ENCODE results near the gene AHCYL2.
"Not testable (repeated sequence)": the region's sequence is repeated elsewhere in the genome, so short reads cannot be mapped to it uniquely, and the experiment has no call there.

The AHCYL2 gene

DNA sequence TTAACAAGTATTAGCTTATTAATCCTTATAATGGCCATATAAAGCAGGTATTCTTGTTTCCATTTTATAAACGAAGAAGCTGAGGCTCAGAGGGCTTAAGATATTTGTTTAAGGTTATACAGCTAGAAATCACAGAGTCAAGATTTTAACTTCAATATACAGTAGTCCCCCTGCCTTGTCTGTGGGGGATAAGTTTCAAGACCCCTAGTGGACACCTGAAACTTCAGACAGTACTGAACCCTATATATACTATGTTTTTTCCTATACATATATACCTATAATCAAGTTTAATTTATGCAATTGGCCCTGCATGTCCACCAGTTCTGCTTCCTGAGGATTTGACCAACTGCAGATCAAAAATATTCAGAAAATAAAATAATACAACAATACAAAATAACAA, 165.0 kb downstream of the AHCYL2 start:
- Mint-ChIP-seq H3K27me3 (ENCODE audit: low read depth) (no peaks in the 10 kb centered on the region), H3K4me3 (no peak overlapping the region), H3K4me1 (ENCODE audit: low read depth) (peaks cover 4% of the 10 kb centered on the region), H3K9me3 (no peaks in the 10 kb centered on the region), H3K27ac (no peak overlapping the region), H3K36me3 (ENCODE audit: low read depth) (no peaks in the 10 kb centered on the region)
- DNase-seq (ENCODE audit: low spot score), result no peak

DNA sequence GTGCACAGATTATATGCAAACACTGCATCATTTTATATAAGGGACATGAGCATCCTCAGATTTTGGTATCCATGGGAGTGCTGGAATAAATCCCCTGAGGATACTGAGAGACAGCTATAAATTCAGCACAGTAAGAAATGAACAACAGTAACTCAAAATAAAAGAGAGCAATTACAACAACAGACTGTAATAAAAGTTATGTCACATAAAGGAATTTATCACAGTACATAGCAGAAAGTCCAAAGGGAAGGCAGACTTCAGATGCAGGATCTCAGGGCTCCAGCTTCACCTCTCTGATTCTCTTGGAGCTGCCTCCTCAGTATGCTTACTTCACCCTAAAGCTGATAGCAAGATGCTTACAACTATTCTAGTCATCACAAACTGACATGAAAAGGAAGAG, 165.5 kb downstream of the AHCYL2 start:
- H3K27me3 Mint-ChIP-seq (ENCODE audit: low read depth), result no peaks in the 10 kb centered on the region
- no peak for DNase-seq (ENCODE audit: low spot score)
- peaks cover 4% of the 10 kb centered on the region for H3K4me1 Mint-ChIP-seq (ENCODE audit: low read depth)
- no peaks in the 10 kb centered on the region for H3K9me3 Mint-ChIP-seq
- no peak overlapping the region for H3K27ac Mint-ChIP-seq
- no peak overlapping the region for H3K4me3 Mint-ChIP-seq
- H3K36me3 Mint-ChIP-seq (ENCODE audit: low read depth), result no peaks in the 10 kb centered on the region

GRCh38 chr7:129391546-129392171, 166.8 kb downstream of the AHCYL2 start:
- Mint-ChIP-seq H3K4me3 (no peak overlapping the region), H3K4me1 (ENCODE audit: low read depth) (no peaks in the 10 kb centered on the region), H3K36me3 (ENCODE audit: low read depth) (no peaks in the 10 kb centered on the region), H3K27ac (no peak overlapping the region), H3K27me3 (ENCODE audit: low read depth) (no peaks in the 10 kb centered on the region), H3K9me3 (no peaks in the 10 kb centered on the region)
- no peak for DNase-seq (ENCODE audit: low spot score)

DNA sequence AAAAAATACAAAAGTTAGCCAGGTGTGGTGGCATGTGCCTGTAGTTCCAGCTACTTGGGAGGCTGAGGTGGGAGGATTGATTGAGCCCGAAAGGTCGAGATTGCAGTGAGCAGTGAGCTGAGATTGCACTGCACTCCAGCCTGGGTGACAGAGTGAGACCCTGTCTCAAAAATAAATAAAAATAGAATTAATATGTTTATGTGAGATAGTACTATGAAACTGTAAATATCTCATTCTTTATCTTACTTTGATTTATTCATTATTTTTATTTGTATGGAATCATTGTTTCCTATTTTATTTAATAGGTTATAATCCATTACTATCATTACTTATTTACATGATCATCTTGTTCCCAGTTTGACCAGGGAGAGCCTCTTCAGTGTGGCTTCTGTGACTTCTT, 168.4 kb downstream of the AHCYL2 start:
- no peak for DNase-seq (ENCODE audit: low spot score)
- Mint-ChIP-seq H3K9me3 (no peaks in the 10 kb centered on the region), H3K36me3 (ENCODE audit: low read depth) (no peaks in the 10 kb centered on the region), H3K4me1 (ENCODE audit: low read depth) (no peaks in the 10 kb centered on the region), H3K27ac (no peak overlapping the region), H3K4me3 (no peak overlapping the region), H3K27me3 (ENCODE audit: low read depth) (no peaks in the 10 kb centered on the region)

GRCh38 chr7:129394101-129394500, 169.3 kb downstream of the AHCYL2 start:
- no peaks in the 10 kb centered on the region for H3K9me3 Mint-ChIP-seq
- no peak overlapping the region for H3K27ac Mint-ChIP-seq
- H3K27me3 Mint-ChIP-seq (ENCODE audit: low read depth), result no peaks in the 10 kb centered on the region
- H3K4me3 Mint-ChIP-seq, result no peak overlapping the region
- no peaks in the 10 kb centered on the region for H3K36me3 Mint-ChIP-seq (ENCODE audit: low read depth)
- DNase-seq (ENCODE audit: low spot score), result no peak
- no peaks in the 10 kb centered on the region for H3K4me1 Mint-ChIP-seq (ENCODE audit: low read depth)

DNA sequence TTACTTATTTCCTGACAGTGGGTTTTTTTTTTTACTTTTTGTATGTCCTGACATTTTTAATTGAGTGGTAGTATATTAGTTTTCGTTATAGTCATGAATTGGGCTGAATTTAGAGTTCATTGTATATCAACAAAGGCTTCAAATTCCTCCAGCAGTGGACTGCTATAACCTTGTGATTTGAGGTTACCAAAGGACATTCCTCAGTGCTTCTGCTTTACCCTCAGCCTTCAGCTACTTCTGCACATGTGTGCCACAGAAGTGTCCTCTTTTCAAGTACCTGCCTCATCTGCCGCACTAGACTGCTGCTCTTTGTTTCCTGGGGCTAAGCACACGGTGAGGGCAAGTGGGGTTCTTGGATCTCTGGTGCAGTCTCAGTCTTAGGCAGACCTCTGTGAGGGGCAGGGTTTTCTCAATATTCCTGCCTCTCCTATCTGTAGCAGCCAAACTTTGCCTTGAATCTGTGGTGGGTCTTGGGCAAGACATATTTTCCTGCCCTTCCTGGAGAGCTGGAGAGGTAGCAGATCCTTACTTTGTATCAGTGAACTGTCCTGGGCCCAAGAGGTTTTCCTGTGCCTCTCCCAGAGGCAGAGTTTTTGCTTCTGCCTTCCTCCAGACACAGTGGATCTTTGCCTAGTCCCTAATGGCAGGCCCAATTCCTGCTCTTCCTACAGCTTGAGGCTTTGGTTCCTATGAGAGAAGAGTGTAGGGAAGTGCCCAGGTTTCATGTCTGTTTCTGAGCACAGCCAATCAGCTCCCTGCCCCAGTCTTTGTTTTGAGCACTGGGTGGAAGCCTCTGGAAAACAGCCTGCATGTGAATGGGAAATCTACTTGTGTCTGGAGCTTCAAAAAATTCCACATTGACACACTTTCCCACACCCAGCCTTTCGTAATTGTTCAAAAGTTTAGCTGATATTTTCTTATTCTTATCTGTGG, 170.4 kb downstream of the AHCYL2 start:
- Mint-ChIP-seq H3K27me3 (ENCODE audit: low read depth) (no peaks in the 10 kb centered on the region), H3K36me3 (ENCODE audit: low read depth) (no peaks in the 10 kb centered on the region), H3K9me3 (no peaks in the 10 kb centered on the region), H3K27ac (no peak overlapping the region), H3K4me1 (ENCODE audit: low read depth) (no peaks in the 10 kb centered on the region), H3K4me3 (no peak overlapping the region)
- DNase-seq (ENCODE audit: low spot score), result no peak

- H3K27ac Mint-ChIP-seq, result no peak overlapping the region
Observed at GRCh38 chr7:129401228-129401966, 176.6 kb downstream of the AHCYL2 start.

GRCh38 chr7:129401967-129402860, 177.4 kb downstream of the AHCYL2 start:
- peak; percentile 7 for DNase-seq (ENCODE audit: low spot score)
- peaks cover 6% of the 10 kb centered on the region for H3K36me3 Mint-ChIP-seq (ENCODE audit: low read depth)
- no peak overlapping the region for H3K4me3 Mint-ChIP-seq

More at GRCh38 chr7:129401228-129401966, 176.6 kb downstream of the AHCYL2 start:
- Mint-ChIP-seq H3K4me1 (ENCODE audit: low read depth) (peaks cover 8% of the 10 kb centered on the region), H3K36me3 (ENCODE audit: low read depth) (peaks cover 6% of the 10 kb centered on the region), H3K4me3 (no peak overlapping the region), H3K27me3 (ENCODE audit: low read depth) (no peaks in the 10 kb centered on the region), H3K9me3 (no peaks in the 10 kb centered on the region)
- no peak for DNase-seq (ENCODE audit: low spot score)

GRCh38 chr7:129405527-129405926, 180.7 kb downstream of the AHCYL2 start:
- Mint-ChIP-seq H3K4me3 (no peak overlapping the region), H3K36me3 (ENCODE audit: low read depth) (peaks cover 18% of the 10 kb centered on the region), H3K9me3 (no peaks in the 10 kb centered on the region), H3K4me1 (ENCODE audit: low read depth) (peaks cover 8% of the 10 kb centered on the region), H3K27me3 (ENCODE audit: low read depth) (no peaks in the 10 kb centered on the region), H3K27ac (peak overlapping the region; percentile 8)
- DNase-seq (ENCODE audit: low spot score), result no peak

More at GRCh38 chr7:129401967-129402860, 177.4 kb downstream of the AHCYL2 start:
- H3K27ac Mint-ChIP-seq, result no peak overlapping the region
- no peaks in the 10 kb centered on the region for H3K27me3 Mint-ChIP-seq (ENCODE audit: low read depth)
- peaks cover 8% of the 10 kb centered on the region for H3K4me1 Mint-ChIP-seq (ENCODE audit: low read depth)
- H3K9me3 Mint-ChIP-seq, result no peaks in the 10 kb centered on the region

DNA sequence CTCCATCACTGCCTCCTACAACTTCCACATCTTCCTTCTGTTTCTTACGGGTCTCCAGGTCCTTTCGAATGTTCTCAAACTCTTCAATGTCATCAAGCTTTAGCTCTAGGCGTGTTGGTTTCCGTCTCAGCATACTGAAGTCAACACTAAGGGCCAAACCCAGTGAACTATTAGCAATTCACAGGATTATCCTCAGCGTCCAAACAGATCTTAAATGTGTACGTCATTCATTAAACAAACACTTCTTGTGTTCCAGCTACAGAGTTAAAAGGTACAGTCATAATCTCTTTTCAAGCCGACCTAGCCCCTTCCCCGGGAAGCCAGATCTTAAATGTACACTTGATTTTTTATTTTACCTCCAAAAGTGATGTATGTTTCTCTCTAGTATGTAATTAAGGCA, 185.4 kb downstream of the AHCYL2 start:
- not testable (repeated sequence) for H3K4me3 Mint-ChIP-seq; H3K27ac Mint-ChIP-seq; DNase-seq (ENCODE audit: low spot score); H3K9me3 Mint-ChIP-seq; H3K4me1 Mint-ChIP-seq (ENCODE audit: low read depth); H3K27me3 Mint-ChIP-seq (ENCODE audit: low read depth)
- H3K36me3 Mint-ChIP-seq (ENCODE audit: low read depth), result peaks cover 30% of the 10 kb centered on the region

DNA sequence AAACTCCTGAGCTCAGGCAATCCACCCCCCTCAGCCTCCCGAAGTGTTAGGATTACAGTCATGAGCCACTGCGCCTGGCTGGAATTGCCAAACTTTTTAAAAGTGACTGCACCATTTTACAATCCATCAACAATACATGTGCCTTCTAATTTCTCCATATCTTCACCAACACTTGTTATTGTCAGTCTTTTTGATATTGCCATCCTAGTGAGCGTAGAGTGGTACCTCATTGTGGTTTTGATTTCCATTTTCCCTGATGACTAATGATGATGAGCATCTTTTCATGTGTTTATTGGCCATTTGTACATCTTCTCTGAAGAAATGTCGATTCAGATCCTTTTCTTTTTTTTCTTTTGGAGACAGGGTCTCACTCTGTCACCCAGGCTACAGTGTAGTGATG, 187.7 kb downstream of the AHCYL2 start:
- peaks cover 29% of the 10 kb centered on the region for H3K36me3 Mint-ChIP-seq (ENCODE audit: low read depth)
- no peak for DNase-seq (ENCODE audit: low spot score)
- H3K27me3 Mint-ChIP-seq (ENCODE audit: low read depth), result no peaks in the 10 kb centered on the region
- no peak overlapping the region for H3K27ac Mint-ChIP-seq
- H3K4me1 Mint-ChIP-seq (ENCODE audit: low read depth), result no peaks in the 10 kb centered on the region
- H3K9me3 Mint-ChIP-seq, result peaks cover 8% of the 10 kb centered on the region
- no peak overlapping the region for H3K4me3 Mint-ChIP-seq

GRCh38 chr7:129417073-129417472, 192.2 kb downstream of the AHCYL2 start:
- Mint-ChIP-seq H3K4me3 (no peak overlapping the region), H3K4me1 (ENCODE audit: low read depth) (no peaks in the 10 kb centered on the region), H3K9me3 (peaks cover 8% of the 10 kb centered on the region), H3K27me3 (ENCODE audit: low read depth) (no peaks in the 10 kb centered on the region), H3K27ac (no peak overlapping the region), H3K36me3 (ENCODE audit: low read depth) (peaks cover 13% of the 10 kb centered on the region)
- no peak for DNase-seq (ENCODE audit: low spot score)

GRCh38 chr7:129421717-129422250, 197.0 kb downstream of the AHCYL2 start:
- Mint-ChIP-seq H3K36me3 (ENCODE audit: low read depth) (no peaks in the 10 kb centered on the region), H3K27ac (no peak overlapping the region), H3K27me3 (ENCODE audit: low read depth) (no peaks in the 10 kb centered on the region), H3K4me1 (ENCODE audit: low read depth) (no peaks in the 10 kb centered on the region), H3K9me3 (no peaks in the 10 kb centered on the region), H3K4me3 (no peak overlapping the region)
- no peak for DNase-seq (ENCODE audit: low spot score)

Measured in T-helper 2 cell treated with Interferon-gamma antibody and Interleukin-4, amounts not matched to agents 5 μg/mL and 100 μg/mL, for 36 hours (primary cell).